ENCODE measurements around the gene PARP6.

GRCh38 chr15:72201391-72201921 is 70.9 kb downstream of the PARP6 start:
- TF ChIP-seq POLR2AphosphoS5 (IDR thresholded peaks at IDR 0.05) (no peak), EP300 (IDR thresholded peaks at IDR 0.05) (no peak), POLR2A (IDR thresholded peaks at IDR 0.05) (no peak), CTCF (IDR thresholded peaks at IDR 0.05) (no peak)

Measured in upper lobe of left lung (tissue), 4 donors.